Measurements from ENCODE around the gene KAZN. TPM values are rescaled to one million over a fixed set of nuclear protein-coding genes. Genes with fewer than 3 reads are reported as not detected.

Gene KAZN
- total RNA-seq, 1 donor from 2014 or later: 9.4 TPM

- Histone ChIP-seq H3K4me3 (ENCODE audit: insufficient read depth, low read depth, low read length) (no peak overlapping the region), H3K36me3 (ENCODE audit: insufficient read depth, low read length) (no peaks in the 10 kb centered on the region), H2AFZ (ENCODE audit: low read depth, low read length) (no peak overlapping the region), H3K27ac (ENCODE audit: low read depth, low read length) (no peak overlapping the region), H4K20me1 (ENCODE audit: insufficient read depth, low read length) (no peaks in the 10 kb centered on the region), H3K4me2 (ENCODE audit: low read length) (no peak overlapping the region), H3K79me2 (ENCODE audit: insufficient read depth, low read length) (no peaks in the 10 kb centered on the region), H3K9me3 (ENCODE audit: insufficient read depth, low read depth, low read length) (no peaks in the 10 kb centered on the region), H3K4me1 (ENCODE audit: insufficient read depth, low read length) (no peaks in the 10 kb centered on the region), H3K27me3 (ENCODE audit: insufficient read depth, low read length) (no peaks in the 10 kb centered on the region), H3K9ac (ENCODE audit: low read length) (no peak overlapping the region)
- Mint-ChIP-seq H3K27ac (ENCODE audit: unreplicated experiment) (no peak overlapping the region), H3K27me3 (ENCODE audit: low read depth, unreplicated experiment) (no peaks in the 10 kb centered on the region), H3K4me1 (ENCODE audit: low read depth, unreplicated experiment) (peaks cover 3% of the 10 kb centered on the region), H3K4me3 (ENCODE audit: unreplicated experiment) (no peak overlapping the region), H3K9me3 (ENCODE audit: unreplicated experiment) (peaks cover 6% of the 10 kb centered on the region), H3K36me3 (ENCODE audit: low read depth, unreplicated experiment) (peaks cover 26% of the 10 kb centered on the region)
- TF ChIP-seq, protein P1, sequence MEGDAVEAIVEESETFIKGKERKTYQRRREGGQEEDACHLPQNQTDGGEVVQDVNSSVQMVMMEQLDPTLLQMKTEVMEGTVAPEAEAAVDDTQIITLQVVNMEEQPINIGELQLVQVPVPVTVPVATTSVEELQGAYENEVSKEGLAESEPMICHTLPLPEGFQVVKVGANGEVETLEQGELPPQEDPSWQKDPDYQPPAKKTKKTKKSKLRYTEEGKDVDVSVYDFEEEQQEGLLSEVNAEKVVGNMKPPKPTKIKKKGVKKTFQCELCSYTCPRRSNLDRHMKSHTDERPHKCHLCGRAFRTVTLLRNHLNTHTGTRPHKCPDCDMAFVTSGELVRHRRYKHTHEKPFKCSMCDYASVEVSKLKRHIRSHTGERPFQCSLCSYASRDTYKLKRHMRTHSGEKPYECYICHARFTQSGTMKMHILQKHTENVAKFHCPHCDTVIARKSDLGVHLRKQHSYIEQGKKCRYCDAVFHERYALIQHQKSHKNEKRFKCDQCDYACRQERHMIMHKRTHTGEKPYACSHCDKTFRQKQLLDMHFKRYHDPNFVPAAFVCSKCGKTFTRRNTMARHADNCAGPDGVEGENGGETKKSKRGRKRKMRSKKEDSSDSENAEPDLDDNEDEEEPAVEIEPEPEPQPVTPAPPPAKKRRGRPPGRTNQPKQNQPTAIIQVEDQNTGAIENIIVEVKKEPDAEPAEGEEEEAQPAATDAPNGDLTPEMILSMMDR (IDR thresholded peaks at IDR 0.05; ENCODE audit: insufficient read depth, low read depth, low read length): no peak
- no peak for TF ChIP-seq EZH2 (IDR thresholded peaks at IDR 0.05; ENCODE audit: insufficient read depth, low read length)
- no peak for DNase-seq (ENCODE audit: low read depth)
- FAIRE-seq: no peak
Measured at GRCh38 chr1:15063346-15063745, 464.9 kb downstream of the KAZN start.

GRCh38 chr1:15063783-15064182 lies 465.3 kb downstream of the KAZN start:
- Histone ChIP-seq H3K27ac (ENCODE audit: low read depth, low read length) (no peak overlapping the region), H2AFZ (ENCODE audit: low read depth, low read length) (no peak overlapping the region), H3K79me2 (ENCODE audit: insufficient read depth, low read length) (no peaks in the 10 kb centered on the region), H3K9me3 (ENCODE audit: insufficient read depth, low read depth, low read length) (no peaks in the 10 kb centered on the region), H3K36me3 (ENCODE audit: insufficient read depth, low read length) (no peaks in the 10 kb centered on the region), H4K20me1 (ENCODE audit: insufficient read depth, low read length) (no peaks in the 10 kb centered on the region), H3K9ac (ENCODE audit: low read length) (no peak overlapping the region), H3K4me2 (ENCODE audit: low read length) (no peak overlapping the region), H3K27me3 (ENCODE audit: insufficient read depth, low read length) (no peaks in the 10 kb centered on the region), H3K4me1 (ENCODE audit: insufficient read depth, low read length) (no peaks in the 10 kb centered on the region), H3K4me3 (ENCODE audit: insufficient read depth, low read depth, low read length) (no peak overlapping the region)
- no peaks in the 10 kb centered on the region for H3K27me3 Mint-ChIP-seq (ENCODE audit: low read depth, unreplicated experiment)
- H3K9me3 Mint-ChIP-seq (ENCODE audit: unreplicated experiment): peaks cover 6% of the 10 kb centered on the region
- TF ChIP-seq, protein P1 (IDR thresholded peaks at IDR 0.05; ENCODE audit: insufficient read depth, low read depth, low read length): no peak
- no peak for TF ChIP-seq EZH2 (IDR thresholded peaks at IDR 0.05; ENCODE audit: insufficient read depth, low read length)
- H3K4me1 Mint-ChIP-seq (ENCODE audit: low read depth, unreplicated experiment): peaks cover 3% of the 10 kb centered on the region
- no peak overlapping the region for H3K27ac Mint-ChIP-seq (ENCODE audit: unreplicated experiment)
- H3K4me3 Mint-ChIP-seq (ENCODE audit: unreplicated experiment): no peak overlapping the region
- DNase-seq (ENCODE audit: low read depth) (no peak), FAIRE-seq (no peak)
- H3K36me3 Mint-ChIP-seq (ENCODE audit: low read depth, unreplicated experiment): peaks cover 26% of the 10 kb centered on the region

DNA sequence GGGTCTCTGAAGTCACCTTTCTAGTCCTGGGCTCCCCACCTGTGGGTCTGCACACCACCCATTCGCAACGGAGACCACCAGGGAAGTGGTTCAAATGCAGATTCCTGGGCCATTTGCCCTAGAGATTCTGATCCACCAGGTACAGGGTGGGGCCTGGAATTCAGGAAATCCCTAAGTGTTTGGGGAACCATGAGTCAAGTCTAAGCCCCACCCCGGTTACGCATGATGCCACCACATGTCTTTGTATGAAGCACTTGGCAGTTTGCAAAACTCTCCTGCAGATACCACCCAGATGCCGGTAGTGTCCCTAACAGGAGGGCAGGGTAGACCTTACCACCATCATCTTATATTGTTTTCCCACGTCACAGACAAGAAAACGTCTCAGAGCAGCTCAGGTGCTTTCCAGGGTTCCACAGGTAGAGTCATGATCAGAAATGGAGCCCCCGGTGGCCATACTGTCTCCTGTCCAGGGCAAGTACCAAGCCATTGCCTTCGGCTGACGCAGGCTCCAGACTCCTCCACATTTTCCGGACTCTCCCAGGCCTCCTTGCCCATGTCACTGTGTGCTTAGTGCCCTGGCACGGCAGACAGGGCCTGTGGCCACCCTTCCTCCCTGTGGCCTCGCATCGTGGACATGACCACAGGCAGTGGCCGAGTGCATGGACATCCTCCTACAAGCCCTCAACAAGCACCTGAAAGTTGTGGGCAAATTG lies 465.9 kb downstream of the KAZN start:
- H2AFZ ChIP-seq (ENCODE audit: low read depth, low read length): no peak overlapping the region
- DNase-seq (ENCODE audit: low read depth) (no peak), FAIRE-seq (no peak)
- no peaks in the 10 kb centered on the region for H4K20me1 ChIP-seq (ENCODE audit: insufficient read depth, low read length)
- H3K9ac ChIP-seq (ENCODE audit: low read length): no peak overlapping the region
- H3K27ac ChIP-seq (ENCODE audit: low read depth, low read length): no peak overlapping the region
- no peak overlapping the region for H3K27ac Mint-ChIP-seq (ENCODE audit: unreplicated experiment)
- H3K4me1 ChIP-seq (ENCODE audit: insufficient read depth, low read length): no peaks in the 10 kb centered on the region
- TF ChIP-seq, protein P1 (IDR thresholded peaks at IDR 0.05; ENCODE audit: insufficient read depth, low read depth, low read length): no peak
- TF ChIP-seq EZH2 (IDR thresholded peaks at IDR 0.05; ENCODE audit: insufficient read depth, low read length): no peak
- peaks cover 3% of the 10 kb centered on the region for H3K4me1 Mint-ChIP-seq (ENCODE audit: low read depth, unreplicated experiment)
- H3K36me3 Mint-ChIP-seq (ENCODE audit: low read depth, unreplicated experiment): peaks cover 26% of the 10 kb centered on the region
- H3K9me3 ChIP-seq (ENCODE audit: insufficient read depth, low read depth, low read length): no peaks in the 10 kb centered on the region
- H3K4me2 ChIP-seq (ENCODE audit: low read length): no peak overlapping the region
- H3K36me3 ChIP-seq (ENCODE audit: insufficient read depth, low read length): no peaks in the 10 kb centered on the region
- peaks cover 4% of the 10 kb centered on the region for H3K9me3 Mint-ChIP-seq (ENCODE audit: unreplicated experiment)
- no peaks in the 10 kb centered on the region for H3K79me2 ChIP-seq (ENCODE audit: insufficient read depth, low read length)
- no peak overlapping the region for H3K4me3 ChIP-seq (ENCODE audit: insufficient read depth, low read depth, low read length)
- H3K27me3 Mint-ChIP-seq (ENCODE audit: low read depth, unreplicated experiment): no peaks in the 10 kb centered on the region
- no peak overlapping the region for H3K4me3 Mint-ChIP-seq (ENCODE audit: unreplicated experiment)
- H3K27me3 ChIP-seq (ENCODE audit: insufficient read depth, low read length): no peaks in the 10 kb centered on the region
